DMS79 (cell line): Measurements from ENCODE around the gene CSRNP3.

Source experiments
- DNase-seq: peaks from one replicate; lab custom pipeline; 2025; lab: John Stamatoyannopoulos, UW

Gene CSRNP3

DNA sequence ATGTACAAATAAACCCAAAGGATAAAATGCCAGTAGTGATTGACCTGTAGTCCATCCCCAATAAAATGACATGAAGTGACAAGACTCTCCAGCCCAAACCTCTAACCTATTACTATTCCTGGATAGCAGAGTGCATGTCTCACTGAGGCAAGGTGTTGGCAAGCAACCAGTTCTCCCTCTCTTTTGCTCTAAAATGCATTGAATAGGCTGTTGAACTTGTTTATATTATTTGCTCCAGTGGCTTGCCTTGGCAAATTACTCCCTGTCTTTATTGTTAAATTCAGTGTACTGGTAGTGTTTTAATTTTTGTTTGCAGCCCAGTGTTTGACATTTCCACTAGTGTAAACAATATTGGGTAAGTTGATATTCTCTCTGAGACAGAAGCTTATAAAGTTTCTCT is 70.5 kb downstream of the CSRNP3 start:
- peak; percentile 37 for DNase-seq

DNA sequence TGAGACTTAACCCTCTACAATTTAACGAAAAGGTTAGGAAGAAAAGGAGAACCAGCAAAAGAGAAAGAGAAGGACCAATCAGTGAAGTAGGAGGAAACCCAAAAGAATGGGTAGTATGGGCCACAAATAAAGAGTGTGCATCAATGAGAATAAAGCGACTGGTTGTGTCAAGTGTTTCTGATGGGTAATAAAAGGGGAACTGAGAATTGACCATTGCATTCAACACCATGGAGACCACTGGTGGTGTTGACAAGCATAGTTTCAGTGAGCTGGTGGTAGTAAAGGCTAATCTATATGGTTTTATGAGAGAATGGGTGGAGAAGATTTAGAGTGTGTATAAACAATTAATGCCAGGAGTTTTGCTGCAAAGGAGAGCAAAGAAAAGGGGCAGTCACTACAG is 75.4 kb downstream of the CSRNP3 start:
- no peak for DNase-seq

DNA sequence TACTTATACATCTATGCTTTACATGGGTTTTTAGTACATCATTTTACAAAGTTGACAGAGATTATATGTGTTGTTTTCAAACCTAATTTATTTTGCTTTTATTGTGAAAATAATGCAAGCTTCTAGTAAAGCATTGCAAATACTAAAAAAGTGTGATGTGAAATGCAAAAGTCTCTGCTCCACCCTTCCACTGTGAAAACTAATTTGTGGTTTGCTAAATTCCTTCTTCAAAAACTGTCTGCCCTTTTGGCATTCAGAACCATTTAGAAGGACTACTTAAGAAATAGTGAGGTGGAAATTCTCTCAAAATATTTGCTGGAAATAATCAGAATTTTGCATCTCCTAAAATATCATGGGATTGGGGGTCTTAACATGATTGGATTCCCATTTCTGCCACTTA is 78.4 kb downstream of the CSRNP3 start:
- no peak for DNase-seq

DNA sequence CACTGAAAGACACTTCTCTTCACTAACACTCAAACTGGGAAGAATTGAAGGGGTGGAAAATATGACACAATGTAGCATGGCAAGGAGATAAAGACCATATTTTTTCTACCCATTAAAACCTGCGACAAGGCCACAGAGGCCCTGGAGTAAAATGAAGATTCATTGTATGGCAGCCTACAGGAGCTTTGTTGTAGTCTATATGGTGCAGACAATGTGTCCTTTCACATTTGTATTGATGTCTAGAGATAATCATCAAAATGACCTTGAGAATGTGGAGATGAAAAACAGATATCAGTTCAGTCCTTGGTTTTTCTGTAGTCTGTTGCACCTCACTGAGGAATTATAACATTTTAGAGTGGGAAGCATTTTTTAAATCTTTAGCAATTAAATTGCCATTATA is 80.1 kb downstream of the CSRNP3 start:
- DNase-seq: no peak

DNA sequence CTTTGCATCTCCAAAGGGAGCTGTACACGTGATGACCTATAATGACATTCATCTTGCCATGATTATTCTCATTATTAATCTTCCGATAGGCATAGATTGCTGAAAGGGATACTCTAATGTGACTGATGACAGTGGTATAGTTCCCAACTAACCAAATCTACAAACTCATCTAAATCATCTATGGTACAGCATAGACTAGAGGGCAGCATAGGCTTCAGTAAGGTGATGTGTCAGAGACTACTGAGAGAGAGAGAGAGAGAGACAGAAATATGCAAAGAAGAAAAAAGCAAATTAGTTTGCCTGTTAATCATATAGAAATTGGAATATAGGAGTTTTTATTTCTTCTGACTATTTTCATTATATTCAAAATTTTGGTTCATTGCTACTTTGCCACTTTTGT is 89.3 kb downstream of the CSRNP3 start:
- no peak for DNase-seq

DNA sequence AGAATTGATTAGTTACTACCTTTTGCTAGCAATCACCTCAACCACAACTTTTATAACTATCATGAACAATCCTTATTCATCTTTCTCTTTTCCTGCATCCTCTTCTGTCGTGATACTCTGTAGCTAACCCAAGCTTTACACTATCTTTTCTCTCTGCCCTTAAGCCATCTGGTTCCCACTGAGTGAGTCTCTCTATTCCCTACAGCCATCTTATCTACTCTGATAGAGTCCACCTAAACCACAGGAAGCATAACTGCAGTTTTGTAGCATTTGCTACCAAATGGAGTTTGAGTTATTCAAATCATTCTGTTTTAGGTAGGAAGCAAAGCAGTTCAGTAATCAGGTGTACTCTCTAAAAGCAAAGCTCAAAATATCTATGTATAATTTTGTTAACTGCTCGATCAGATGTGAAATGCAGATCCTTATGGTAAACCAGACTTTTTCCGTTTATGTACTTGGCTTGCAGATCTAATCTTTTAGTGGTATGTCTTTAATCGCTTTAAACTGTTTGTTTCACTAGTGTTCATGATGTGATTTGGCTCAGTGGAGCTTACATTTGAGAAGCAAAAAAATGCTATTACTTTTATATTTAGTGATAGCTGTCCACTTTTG is 91.0 kb downstream of the CSRNP3 start:
- no peak for DNase-seq

DNA sequence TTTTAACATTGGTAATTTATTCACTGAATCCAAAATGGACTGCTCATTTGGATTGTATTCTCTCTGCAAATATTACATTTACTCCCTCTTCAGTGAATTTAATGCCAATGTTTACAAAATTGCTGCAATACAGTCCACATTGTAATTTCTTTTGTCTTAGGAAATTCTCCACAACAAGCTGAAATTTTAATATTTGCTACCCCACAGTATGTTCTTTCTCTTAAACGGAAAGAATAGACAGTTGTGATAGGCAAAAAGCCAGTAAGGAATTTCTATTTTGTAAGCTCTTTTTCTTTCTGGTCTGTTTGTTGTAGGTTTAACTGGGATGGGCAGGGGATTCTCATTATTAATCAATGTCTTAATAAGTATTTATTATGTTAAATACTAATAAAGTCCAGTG is 92.0 kb downstream of the CSRNP3 start:
- DNase-seq: no peak

DNA sequence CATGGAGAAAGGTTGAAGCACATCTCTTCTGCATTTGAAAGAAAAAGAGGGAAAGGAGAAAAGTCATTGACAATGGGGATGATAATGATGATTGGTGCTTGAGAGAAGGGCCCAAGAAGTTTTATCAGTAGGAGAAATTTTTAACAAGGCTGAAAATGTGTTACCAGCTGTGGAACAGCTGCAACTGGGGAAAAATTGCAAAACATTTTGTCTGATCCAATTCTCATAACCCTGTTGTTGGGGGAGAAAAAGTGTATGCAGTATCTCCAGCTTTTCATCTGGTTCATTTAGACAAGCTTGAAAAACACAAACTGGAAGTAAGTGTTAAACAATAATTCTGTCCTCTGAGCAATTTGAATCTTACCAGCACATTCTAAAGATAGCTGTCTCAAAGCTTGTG is 92.7 kb downstream of the CSRNP3 start:
- no peak for DNase-seq

DNA sequence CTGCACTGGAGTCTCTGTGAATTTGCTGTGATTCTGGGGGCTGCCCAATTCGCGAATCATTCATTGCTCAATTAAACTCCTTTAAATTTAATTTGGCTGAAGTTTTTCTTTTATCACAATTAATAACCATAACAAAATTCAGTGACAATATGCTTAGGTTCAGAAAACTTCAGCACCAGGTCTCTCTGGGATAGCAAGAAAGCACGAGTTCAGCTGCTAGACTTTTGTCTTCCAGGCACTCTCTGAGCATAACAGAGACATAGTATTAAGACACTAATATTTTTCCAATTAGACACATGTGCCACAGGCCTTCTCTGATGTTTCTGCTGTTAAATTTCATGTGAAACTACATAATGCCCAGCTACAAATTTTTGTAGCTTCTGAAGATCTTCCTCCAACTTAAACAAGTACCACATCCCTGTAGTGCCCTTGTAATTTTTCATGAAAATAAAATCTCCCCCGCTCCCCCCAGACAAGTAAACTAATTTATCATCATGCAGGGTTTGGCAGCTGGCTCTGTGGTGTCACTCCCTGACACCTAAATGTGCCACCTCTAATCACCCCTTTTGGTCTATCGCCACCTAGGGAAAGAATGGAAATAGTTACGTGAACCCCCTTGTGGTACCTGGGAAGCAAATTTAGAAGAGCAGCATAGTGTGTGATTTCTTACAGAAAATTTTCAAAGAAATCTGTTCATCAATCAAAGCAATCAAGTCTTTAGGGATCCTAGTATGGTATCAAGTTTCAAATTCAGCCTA is 94.1 kb downstream of the CSRNP3 start:
- DNase-seq: no peak

DNA sequence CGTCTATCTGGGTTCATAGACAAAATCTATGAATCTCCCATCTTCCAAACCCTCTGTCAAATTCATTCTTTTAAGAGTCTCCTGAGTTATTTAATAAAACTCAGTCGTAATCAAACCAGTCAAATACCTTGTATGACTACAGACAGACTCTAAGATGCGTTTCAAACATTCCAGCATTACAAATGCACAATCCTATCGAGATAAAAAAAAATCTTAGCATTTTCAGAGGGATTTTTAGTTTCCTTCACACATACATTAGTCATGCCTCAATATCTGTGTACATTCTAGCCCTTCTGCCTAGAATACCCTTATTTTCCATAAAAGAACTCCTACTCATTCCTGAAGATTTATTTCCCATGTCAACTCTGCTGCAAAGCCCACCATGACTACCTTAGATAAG is 96.5 kb downstream of the CSRNP3 start:
- DNase-seq: no peak

DNA sequence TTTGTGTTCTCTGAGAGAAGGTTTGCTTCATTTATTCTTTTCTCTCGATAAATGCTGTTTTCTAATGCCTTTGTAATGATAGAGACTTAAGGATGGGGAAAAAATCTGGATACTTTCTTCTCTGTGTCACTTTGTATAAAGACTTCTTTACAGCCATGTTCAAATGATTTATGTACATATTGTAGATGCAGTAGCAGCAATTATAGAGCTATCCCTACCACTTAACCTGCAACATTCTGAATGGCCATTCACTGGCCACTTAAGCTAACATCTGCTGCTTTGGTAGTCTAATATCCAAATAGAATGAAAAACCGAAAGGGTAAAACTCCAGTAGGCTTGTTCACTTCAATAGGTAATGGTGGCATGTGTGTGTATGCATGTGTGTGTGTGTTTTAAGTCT is 97.8 kb downstream of the CSRNP3 start:
- no peak for DNase-seq

DNA sequence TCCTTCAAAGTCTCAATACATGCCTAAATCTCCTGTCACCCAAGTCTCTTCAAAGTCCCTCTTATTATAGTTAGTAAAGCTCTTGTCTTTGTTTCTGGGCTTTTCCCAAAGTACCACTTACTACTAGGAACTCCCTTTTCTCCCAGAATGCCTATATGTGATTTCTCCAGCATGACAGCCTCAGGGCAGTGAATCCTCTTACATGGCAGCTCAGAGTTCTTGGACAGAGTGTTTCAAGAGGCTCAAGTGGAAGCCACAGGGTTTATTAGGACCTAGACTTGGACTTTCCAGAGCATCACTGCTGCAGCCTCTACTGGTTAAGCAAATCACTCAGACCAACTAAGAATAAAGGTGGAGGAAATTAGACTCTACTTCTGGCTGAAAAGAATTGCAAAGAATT is 98.9 kb downstream of the CSRNP3 start:
- peak; percentile 54 for DNase-seq

DNA sequence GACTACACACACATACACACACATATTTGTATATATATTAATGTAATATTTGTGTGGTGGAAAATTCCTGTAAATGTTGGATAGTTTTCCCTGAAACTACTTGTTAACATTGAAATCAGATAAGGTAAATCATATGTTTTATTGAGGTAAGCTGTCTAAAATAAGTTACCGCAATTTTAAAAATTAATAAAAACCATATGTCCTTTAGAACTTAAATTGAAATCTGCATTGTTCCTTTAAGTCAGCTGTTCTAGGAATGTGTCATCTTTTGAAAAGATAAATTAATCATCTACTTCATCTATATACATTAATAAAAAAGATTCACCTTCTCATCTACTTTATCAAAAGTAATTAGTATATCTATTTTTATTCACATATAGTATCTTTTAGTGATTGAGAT is 102.0 kb downstream of the CSRNP3 start:
- no peak for DNase-seq

DNA sequence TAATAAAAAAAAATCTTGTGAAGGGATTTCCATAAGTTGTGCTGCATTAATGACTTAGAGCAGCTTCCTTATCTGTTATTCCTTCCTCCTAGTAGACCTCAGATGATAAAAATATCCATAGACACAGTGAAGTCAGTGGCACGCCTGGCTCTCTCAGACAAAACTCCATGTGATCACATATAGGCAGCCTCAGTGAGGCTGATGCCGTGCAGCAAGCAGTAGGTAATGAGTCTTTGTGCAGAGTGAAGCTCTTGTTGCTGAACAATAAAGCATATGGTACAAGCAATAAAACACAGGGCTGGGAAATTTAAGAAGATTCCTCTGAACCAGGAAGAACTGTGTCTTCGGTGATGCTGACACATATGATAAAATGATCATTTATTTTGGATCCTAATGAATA is 102.7 kb downstream of the CSRNP3 start:
- DNase-seq: no peak

DNA sequence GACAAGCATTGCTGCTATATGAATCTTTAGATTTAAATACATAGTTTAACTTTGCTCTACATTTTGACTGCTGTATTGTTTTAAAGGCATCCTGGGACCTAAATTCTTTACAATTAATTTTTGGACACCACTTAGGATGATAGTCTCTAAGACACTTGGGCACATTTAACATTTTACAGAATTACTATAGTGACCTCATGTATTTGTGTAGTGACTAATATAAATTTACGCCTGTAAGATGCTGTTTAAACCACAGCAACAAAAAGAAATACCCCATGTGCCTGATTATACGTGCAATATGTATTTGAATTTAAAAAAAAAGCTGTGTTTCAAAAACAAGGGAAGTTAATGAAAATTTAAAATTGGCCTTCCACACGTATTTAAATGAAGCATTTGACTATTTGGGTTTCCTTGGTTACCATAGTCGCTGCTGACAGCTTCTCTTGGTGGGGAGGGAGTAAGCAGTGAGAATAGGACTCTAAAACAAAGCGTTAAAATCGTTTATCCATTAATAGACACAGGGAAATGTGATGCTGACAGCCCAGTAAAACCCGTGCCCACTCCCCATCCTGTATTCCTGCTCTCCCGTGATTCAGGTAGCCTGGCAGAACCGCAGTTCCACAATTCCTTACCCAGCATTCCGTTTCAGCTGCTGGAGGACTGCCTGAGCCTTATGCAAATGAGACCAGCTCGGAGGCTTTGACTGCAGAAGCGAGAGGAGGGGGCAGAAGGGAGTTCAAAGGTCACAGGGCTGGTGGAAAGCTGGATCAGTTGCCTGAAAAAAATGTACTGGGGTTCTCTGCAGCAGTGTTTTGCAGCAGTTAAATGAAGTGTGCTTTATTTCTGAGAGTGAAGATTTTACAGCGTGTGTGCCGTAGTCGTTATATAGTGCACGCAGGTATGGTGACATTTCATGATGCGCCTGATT is 104.3 kb downstream of the CSRNP3 start:
- DNase-seq: no peak

DNA sequence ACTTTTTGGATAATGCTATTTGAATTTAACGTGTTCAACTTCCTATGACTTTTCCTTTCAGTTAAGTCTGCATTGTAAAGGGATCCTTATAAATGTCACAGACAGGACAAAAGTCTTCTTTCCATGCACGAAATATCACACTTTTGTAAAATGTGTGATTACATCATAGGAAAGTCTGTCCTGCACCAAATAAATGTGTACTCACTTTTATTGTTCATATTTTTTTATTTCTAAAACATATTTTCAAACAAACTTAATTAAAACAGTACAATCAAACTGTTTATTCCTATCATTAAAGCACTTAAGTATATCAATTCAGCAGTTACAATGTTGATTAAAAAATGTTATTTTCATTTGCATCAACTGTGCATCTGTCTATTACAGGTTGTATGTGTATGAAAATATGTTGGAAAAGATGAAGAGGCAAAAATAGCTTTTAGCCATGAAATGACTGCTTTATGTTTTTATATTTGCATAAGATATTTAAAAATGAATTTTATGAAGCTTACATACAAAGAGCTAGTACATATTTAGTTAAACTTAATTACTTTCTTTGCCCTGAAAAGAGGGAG is 105.6 kb downstream of the CSRNP3 start:
- no peak for DNase-seq

DNA sequence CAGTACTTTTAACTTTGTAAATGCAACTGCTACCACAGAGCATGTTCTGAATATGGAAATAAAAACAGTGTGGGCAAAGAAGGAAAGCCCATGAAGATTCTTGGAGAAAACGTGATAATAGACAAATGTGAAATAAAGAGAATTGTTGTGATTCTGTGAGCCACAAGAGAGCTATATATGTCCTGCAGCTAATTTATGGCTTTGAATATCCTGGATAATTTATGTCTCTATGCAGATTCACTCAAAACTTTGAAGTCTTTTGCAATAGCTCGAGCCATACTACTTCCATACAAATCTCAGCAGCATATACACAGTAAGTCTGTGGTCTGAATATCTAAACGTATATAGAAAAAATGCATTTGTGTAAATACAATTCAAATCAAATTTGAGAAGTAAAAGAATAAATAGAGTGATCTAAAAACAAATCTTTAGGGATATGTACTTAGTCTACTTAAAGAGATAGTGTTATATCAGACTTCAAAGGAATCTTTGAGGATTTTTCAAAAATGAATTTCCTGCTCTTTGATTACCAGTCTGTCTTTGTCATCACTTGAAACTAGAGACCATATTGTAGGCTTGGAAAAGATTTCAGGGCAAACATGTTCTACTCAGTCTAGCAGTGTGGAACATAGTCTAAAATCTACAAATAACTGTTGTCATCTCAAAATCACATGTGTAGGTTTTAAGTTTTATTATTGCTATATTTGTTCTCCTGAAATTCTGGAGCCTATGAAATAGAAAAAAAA is 107.1 kb downstream of the CSRNP3 start:
- no peak for DNase-seq

DNA sequence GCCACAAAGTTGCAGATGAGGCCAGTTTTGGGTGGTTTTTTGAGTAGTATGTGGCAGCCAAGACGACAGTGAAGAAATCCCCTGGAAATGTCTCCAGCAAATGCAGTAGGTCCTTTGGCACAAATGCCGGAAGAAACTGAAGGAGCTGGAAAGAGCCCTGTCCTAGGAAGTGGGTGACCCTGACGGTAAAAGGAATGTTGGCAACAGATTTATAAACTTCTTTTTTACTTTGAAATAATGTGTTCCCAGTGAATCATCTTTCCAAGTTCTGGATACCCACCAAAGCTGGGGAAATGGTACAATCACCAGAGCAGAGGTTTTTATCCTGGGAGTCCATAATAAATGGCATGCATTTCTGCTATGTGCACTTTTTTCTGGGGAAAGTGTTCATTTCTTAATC is 112.9 kb downstream of the CSRNP3 start:
- DNase-seq: no peak

DNA sequence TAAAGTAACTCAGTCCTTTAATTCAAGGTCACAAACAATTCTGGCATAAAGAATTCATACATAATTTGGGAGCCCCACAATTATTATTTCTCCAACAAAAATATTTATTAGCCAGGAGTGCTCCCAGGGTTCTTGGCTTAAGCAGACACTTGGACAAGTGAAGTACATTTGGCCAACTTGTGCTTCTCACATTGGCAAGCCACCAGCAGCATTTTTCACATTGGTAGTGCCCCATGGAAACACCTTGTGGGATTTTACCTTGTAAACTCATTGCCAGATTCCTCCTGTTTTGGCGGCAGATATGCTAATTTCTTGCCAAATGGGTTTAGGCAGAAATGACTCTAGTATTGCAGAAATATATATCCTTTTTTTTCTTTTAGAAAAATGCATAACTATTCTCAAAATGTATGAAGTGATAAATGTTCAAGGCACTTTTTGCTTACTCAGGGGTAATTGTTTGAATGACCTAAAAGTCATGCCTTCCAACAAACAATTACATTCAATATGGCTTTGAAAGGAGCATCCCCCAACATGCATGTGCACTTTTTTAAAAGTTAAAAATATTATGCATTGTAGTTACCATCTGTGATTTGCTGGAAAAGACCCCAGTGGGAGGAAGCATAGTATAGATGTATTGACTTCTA is 113.5 kb downstream of the CSRNP3 start:
- peak; percentile 44 for DNase-seq

DNA sequence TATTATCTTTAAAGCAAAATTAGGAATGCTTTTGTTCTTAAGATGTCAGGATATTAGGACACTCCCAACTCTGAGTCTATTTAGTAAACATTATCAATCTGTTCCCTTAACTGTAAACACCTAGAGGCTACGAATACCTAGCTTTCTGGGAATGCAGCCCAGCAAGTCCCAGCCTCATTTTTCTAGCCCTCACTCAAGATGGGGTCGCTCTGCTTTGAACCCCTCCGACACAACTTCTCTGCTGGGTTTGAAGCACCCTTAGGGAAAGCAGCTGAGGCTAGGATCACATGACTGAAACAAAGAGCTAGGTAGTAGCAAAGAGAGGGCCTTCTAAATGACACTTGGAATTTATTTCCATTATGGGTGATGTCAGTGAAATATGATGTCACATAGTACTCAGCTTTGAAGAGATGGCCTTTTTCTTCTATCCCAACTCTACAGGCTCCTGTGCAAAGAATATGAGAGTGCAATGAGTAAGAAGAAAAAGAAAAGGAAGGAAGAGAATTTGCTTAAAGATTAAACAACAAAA is 114.7 kb downstream of the CSRNP3 start:
- DNase-seq: no peak

DNA sequence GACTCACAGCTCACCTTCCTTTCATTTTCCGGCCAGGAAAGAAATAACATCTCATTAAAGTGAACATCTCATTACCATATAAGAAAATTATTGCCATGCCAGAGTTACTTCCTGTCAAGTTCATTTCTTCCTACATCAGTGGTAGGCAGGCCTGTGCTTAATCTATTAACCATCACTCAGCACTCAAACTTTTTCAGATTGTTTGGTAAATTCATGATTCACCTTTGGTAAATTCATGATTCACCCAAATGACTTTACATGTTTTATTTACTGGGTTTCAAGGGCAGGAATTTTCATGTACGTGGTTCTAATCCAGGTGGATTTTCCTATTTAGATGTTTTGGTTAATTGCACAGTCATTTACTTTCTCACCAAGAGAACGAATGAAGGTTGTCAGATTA is 116.5 kb downstream of the CSRNP3 start:
- no peak for DNase-seq
